Panc1 (cell line): ENCODE results near the gene SBNO2. TPM values are rescaled to one million over a fixed set of nuclear protein-coding genes. Genes with fewer than 3 reads are reported as not detected.
A peak's percentile ranks its signal among the peaks of the same experiment; 100 is the strongest.

Source experiments
- ATAC-seq: fragments of 200-7000 bp; cut with Tn5 transposase; 2 replicates; pipeline ENCODE4 v1.9.1; 2020; ENCODE audit warnings: mild to moderate bottlenecking, moderate library complexity
- BruUV-seq: library from RNA; stranded (reverse); fragments of 400-500 nt; replicated peaks from 2 replicates; lab custom pipeline; 2021; lab: Mats Ljungman, UMichigan
- CTCF ChIA-PET: fragments of 300-600 bp; sonication (Branson Sonifier 250); formaldehyde crosslinking; loops from one replicate; lab custom pipeline; 2022; ENCODE audit warnings: antibody characterized with exemption; lab: Charles Lee
- POLR2A ChIA-PET: fragments of 300-600 bp; sonication (Branson Sonifier 250); formaldehyde crosslinking; loops from one replicate; lab custom pipeline; 2022; ENCODE audit warnings: antibody characterized with exemption; lab: Charles Lee
- DNase-seq: peaks from one replicate; pipeline ENCODE4 v3.0.0-alpha.2; 2010; ENCODE audit warnings: low read depth, low spot score
- H3K27ac ChIP-seq: 2 replicates; pipeline ENCODE4 v1.5.1; 2011; ENCODE audit warnings: mild to moderate bottlenecking, low read length, inconsistent platforms
- H3K27me3 ChIP-seq: fragments of 200-500 bp; sonication (Bioruptor generic); 2 replicates; pipeline ENCODE4 v1.6.0; 2014; ENCODE audit warnings: low read length, inconsistent platforms; ENCODE audit not compliant: control insufficient read depth, insufficient read depth
- H3K36me3 ChIP-seq: fragments of 200-500 bp; sonication (Bioruptor generic); 2 replicates; pipeline ENCODE4 v1.5.1; 2014; ENCODE audit warnings: inconsistent platforms, mild to moderate bottlenecking, low read length, moderate library complexity; ENCODE audit not compliant: control insufficient read depth, insufficient read depth
- H3K4me1 ChIP-seq: 2 replicates; pipeline ENCODE4 v1.5.1; 2011; ENCODE audit warnings: inconsistent platforms, mild to moderate bottlenecking, low read length, moderate library complexity; ENCODE audit not compliant: control insufficient read depth, insufficient read depth
- H3K4me3 ChIP-seq, 2 experiments: 2 replicates each; pipeline ENCODE4 v1.5.1; 2011 to 2012; ENCODE audit warnings: low read depth in 2 of 2, low read length in 2 of 2, mild to moderate bottlenecking in 2 of 2, inconsistent platforms in 1 of 2, moderate library complexity in 1 of 2
- H3K9me3 ChIP-seq: fragments of 200-500 bp; sonication (Bioruptor generic); 2 replicates; pipeline ENCODE4 v1.5.1; 2014; ENCODE audit warnings: low read depth, mild to moderate bottlenecking, inconsistent platforms, low read length, moderate library complexity; ENCODE audit not compliant: control insufficient read depth, insufficient read depth
- POLR2AphosphoS5 ChIP-seq: IDR thresholded peaks from 2 replicates; pipeline ENCODE4 v1.6.1; 2012; ENCODE audit warnings: mild to moderate bottlenecking, low read depth, low read length, moderate library complexity
- SIN3A ChIP-seq: IDR thresholded peaks from 2 replicates; pipeline ENCODE4 v1.6.1; 2012; ENCODE audit warnings: low read depth, mild to moderate bottlenecking, low read length, moderate library complexity, borderline replicate concordance; ENCODE audit not compliant: insufficient read depth
- TCF7L2 ChIP-seq: IDR thresholded peaks from 2 replicates; pipeline ENCODE4 v1.6.1; 2011; ENCODE audit warnings: mild to moderate bottlenecking, low read depth, low read length, inconsistent platforms
- in situ Hi-C: cut with HindIII; loops from 2 replicates; pipeline ENCODE4 v1.10.0; 2016; ENCODE audit warnings: low sequenced_read_pairs, low pct_unique_long_range_greater_than_20kb
- intact Hi-C: fragments of 100-400 bp; cut with micrococcal nuclease; formaldehyde crosslinking; loops from one replicate; pipeline ENCODE4 v1.10.0; 2022; ENCODE audit not compliant: unreplicated experiment
- total RNA-seq: library from RNA; stranded (reverse); gene quantifications from one replicate; pipeline ENCODE4 v1.2.1, GENCODE V29; 2021; ENCODE audit not compliant: unreplicated experiment
- TF ChIP-seq, protein P1 (sequence below): fragments of 450-650 bp; IDR thresholded peaks from 2 replicates; pipeline ENCODE4 v1.5.1; 2017; ENCODE audit warnings: mild to moderate bottlenecking
- TF ChIP-seq, protein P2 (sequence below), 2 experiments: IDR thresholded peaks; 2 replicates each; pipeline ENCODE4 v1.6.1; 2011 to 2012; ENCODE audit warnings: low read depth in 2 of 2, control low read depth in 1 of 2, low read length in 1 of 2, mild to moderate bottlenecking in 1 of 2, moderate library complexity in 1 of 2; ENCODE audit not compliant: insufficient read depth in 1 of 2

The SBNO2 gene
- total RNA-seq, 1 experiment from 2014 or later = 101 TPM

DNA sequence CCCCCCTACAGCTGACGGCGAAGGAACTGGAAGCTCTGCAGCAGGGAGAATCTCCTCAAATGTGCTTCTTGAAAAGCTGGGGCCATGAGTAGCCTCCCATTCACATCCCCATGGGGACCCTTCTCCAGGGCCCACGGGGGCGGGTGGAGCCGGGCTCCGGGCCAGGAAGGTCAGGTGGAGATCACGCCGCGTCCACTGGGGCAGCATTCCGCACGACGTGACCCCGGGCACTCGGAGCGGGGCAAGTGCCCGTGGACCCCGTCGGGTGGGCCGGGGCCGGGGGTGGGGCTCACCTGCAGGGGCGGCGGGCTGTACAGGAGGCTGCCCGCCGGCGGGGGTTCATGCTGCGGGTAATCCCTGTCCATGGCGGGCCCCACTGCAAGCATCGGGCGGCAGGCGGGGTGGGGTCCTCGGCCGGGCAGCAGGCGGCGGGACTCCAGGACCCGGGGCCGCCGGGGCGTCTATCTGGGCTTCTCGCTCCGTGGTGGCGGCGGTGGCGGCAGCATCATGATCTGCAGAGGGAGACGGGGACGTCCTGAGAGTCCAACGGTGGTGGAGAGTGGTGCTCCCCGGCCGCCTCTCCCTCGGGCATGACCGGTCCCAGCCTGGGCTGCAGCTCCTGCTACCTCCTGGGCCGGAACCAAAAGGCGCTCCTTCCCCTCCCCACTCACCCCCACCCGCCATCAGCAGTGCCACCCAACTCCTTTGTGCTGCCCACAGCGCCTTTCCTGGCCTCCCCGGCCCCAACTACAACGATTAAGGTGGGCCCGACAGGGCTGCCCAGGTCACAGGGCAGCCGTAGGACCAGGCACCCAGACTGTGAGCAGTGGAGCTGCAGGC, 20.0 kb downstream of the SBNO2 start:
- TF ChIP-seq, protein P1, sequence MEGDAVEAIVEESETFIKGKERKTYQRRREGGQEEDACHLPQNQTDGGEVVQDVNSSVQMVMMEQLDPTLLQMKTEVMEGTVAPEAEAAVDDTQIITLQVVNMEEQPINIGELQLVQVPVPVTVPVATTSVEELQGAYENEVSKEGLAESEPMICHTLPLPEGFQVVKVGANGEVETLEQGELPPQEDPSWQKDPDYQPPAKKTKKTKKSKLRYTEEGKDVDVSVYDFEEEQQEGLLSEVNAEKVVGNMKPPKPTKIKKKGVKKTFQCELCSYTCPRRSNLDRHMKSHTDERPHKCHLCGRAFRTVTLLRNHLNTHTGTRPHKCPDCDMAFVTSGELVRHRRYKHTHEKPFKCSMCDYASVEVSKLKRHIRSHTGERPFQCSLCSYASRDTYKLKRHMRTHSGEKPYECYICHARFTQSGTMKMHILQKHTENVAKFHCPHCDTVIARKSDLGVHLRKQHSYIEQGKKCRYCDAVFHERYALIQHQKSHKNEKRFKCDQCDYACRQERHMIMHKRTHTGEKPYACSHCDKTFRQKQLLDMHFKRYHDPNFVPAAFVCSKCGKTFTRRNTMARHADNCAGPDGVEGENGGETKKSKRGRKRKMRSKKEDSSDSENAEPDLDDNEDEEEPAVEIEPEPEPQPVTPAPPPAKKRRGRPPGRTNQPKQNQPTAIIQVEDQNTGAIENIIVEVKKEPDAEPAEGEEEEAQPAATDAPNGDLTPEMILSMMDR = no peak
- TF ChIP-seq TCF7L2 (no peak), POLR2AphosphoS5 (no peak), SIN3A (no peak)
- TF ChIP-seq, protein P2, sequence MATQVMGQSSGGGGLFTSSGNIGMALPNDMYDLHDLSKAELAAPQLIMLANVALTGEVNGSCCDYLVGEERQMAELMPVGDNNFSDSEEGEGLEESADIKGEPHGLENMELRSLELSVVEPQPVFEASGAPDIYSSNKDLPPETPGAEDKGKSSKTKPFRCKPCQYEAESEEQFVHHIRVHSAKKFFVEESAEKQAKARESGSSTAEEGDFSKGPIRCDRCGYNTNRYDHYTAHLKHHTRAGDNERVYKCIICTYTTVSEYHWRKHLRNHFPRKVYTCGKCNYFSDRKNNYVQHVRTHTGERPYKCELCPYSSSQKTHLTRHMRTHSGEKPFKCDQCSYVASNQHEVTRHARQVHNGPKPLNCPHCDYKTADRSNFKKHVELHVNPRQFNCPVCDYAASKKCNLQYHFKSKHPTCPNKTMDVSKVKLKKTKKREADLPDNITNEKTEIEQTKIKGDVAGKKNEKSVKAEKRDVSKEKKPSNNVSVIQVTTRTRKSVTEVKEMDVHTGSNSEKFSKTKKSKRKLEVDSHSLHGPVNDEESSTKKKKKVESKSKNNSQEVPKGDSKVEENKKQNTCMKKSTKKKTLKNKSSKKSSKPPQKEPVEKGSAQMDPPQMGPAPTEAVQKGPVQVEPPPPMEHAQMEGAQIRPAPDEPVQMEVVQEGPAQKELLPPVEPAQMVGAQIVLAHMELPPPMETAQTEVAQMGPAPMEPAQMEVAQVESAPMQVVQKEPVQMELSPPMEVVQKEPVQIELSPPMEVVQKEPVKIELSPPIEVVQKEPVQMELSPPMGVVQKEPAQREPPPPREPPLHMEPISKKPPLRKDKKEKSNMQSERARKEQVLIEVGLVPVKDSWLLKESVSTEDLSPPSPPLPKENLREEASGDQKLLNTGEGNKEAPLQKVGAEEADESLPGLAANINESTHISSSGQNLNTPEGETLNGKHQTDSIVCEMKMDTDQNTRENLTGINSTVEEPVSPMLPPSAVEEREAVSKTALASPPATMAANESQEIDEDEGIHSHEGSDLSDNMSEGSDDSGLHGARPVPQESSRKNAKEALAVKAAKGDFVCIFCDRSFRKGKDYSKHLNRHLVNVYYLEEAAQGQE (IDR thresholded peaks at IDR 0.05; ENCODE audit: insufficient read depth in 1 of 2, low read depth in 2 of 2, low read length in 1 of 2) = no peak
- in situ Hi-C loops = no loop called here
- Histone ChIP-seq H3K36me3 (no peaks in the 10 kb centered on the region), H3K4me3 (no peak overlapping the region), H3K27me3 (no peaks in the 10 kb centered on the region), H3K4me1 (peaks cover 31% of the 10 kb centered on the region), H3K9me3 (no peaks in the 10 kb centered on the region), H3K27ac (peak overlapping the region; percentile 83)
- no TSS peak for BruUV-seq
- ChIA-PET CTCF (no interaction called here), POLR2A (no interaction called here)
- DNase-seq = no peak
- intact Hi-C loops = no loop called here
- peak; percentile 1; the same call in 1 of the 2 replicates for ATAC-seq

- POLR2A ChIA-PET = no interaction called here
- CTCF ChIA-PET = no interaction called here
- Histone ChIP-seq H3K4me3 (no peak overlapping the region), H3K27me3 (no peaks in the 10 kb centered on the region), H3K4me1 (peaks cover 35% of the 10 kb centered on the region), H3K9me3 (no peaks in the 10 kb centered on the region), H3K36me3 (no peaks in the 10 kb centered on the region), H3K27ac (peak overlapping the region; percentile 61)
- ATAC-seq = no peak
- DNase-seq = no peak
- intact Hi-C loops = no loop called here
- in situ Hi-C loops = no loop called here
- TSS peak; percentile 65 for BruUV-seq
- TF ChIP-seq TCF7L2 = no peak
These were observed 22.0 kb downstream of the SBNO2 start for GRCh38 chr19:1151917-1152587.
